Smooth muscle cell (in vitro differentiated cells): ENCODE data around the gene PANK1. TPM values are rescaled to one million over a fixed set of nuclear protein-coding genes. Genes with fewer than 3 reads are reported as not detected.
A peak's percentile ranks its signal among the peaks of the same experiment; 100 is the strongest.

Experiments
- DNase-seq: peaks from one replicate; lab custom pipeline; 2025; ENCODE audit not compliant: unreplicated experiment; lab: John Stamatoyannopoulos, UW
- H2AFZ ChIP-seq: fragments of 200-600 bp; sonication (generic); 2 replicates; pipeline ENCODE4 v1.6.0; 2016; ENCODE audit warnings: antibody characterized with exemption, low read depth, mild to moderate bottlenecking
- H3F3A ChIP-seq: fragments of 200-600 bp; sonication (generic); 2 replicates; pipeline ENCODE4 v1.6.0; 2017; ENCODE audit warnings: antibody characterized with exemption, low read depth
- H3K27ac ChIP-seq: fragments of 200-600 bp; sonication (generic); 2 replicates; pipeline ENCODE4 v1.5.1; 2016; ENCODE audit warnings: low read depth, mild to moderate bottlenecking
- H3K27me3 ChIP-seq: fragments of 200-600 bp; sonication (generic); 2 replicates; pipeline ENCODE4 v1.6.1; 2016; ENCODE audit warnings: low read depth, mild to moderate bottlenecking
- H3K36me3 ChIP-seq: fragments of 200-600 bp; sonication (generic); 2 replicates; pipeline ENCODE4 v1.5.1; 2016; ENCODE audit warnings: low read depth
- H3K4me1 ChIP-seq: fragments of 200-600 bp; sonication (generic); 2 replicates; pipeline ENCODE4 v1.5.1; 2016; ENCODE audit warnings: low read depth
- H3K4me2 ChIP-seq: fragments of 200-600 bp; sonication (generic); 2 replicates; pipeline ENCODE4 v1.6.0; 2016; ENCODE audit warnings: mild to moderate bottlenecking
- H3K4me3 ChIP-seq: fragments of 200-600 bp; sonication (generic); 2 replicates; pipeline ENCODE4 v1.5.1; 2016; ENCODE audit warnings: mild to moderate bottlenecking
- H3K79me2 ChIP-seq: fragments of 200-600 bp; sonication (generic); 2 replicates; pipeline ENCODE4 v1.6.0; 2016; ENCODE audit warnings: low read depth, mild to moderate bottlenecking
- H3K9ac ChIP-seq: fragments of 200-600 bp; sonication (generic); 2 replicates; pipeline ENCODE4 v1.6.0; 2016; ENCODE audit warnings: low read depth
- H3K9me3 ChIP-seq: fragments of 200-600 bp; sonication (generic); replicated peaks from 2 replicates; pipeline ENCODE4 v1.5.1; 2016; ENCODE audit warnings: low read depth
- H4K20me1 ChIP-seq: fragments of 200-600 bp; sonication (generic); 2 replicates; pipeline ENCODE4 v1.6.0; 2016; ENCODE audit warnings: low read depth
- WGBS: methylation state at CpG from one replicate; pipeline ENCODE4 v1.1.7; 2016; ENCODE audit warnings: low lambda C conversion rate; 5-methylcytosine and 5-hydroxymethylcytosine counted together
- polyA plus RNA-seq: library from polyadenylated mRNA; unstranded; fragments of >200 nt; fragmentation: Nextera tagmentation; extraction: Ambion mirVana; gene quantifications from 2 replicates; pipeline ENCODE4 v1.2.1, GENCODE V29; 2016
- total RNA-seq: library from RNA; depleted of rRNA; stranded (reverse); fragments of >200 nt; gene quantifications from 2 replicates; pipeline ENCODE4 v1.2.3, GENCODE V29; 2014
- TF ChIP-seq, protein P1 (sequence below): fragments of 200-600 bp; sonication (generic); IDR thresholded peaks from 2 replicates; pipeline ENCODE4 v1.5.1; 2017; ENCODE audit warnings: borderline replicate concordance, mild to moderate bottlenecking, antibody characterized with exemption; ENCODE audit not compliant: insufficient read depth, poor library complexity, severe bottlenecking

Gene PANK1
- total and polyA plus RNA-seq, 2 experiments from 2014 or later: 8.6 to 14.1 TPM

DNA sequence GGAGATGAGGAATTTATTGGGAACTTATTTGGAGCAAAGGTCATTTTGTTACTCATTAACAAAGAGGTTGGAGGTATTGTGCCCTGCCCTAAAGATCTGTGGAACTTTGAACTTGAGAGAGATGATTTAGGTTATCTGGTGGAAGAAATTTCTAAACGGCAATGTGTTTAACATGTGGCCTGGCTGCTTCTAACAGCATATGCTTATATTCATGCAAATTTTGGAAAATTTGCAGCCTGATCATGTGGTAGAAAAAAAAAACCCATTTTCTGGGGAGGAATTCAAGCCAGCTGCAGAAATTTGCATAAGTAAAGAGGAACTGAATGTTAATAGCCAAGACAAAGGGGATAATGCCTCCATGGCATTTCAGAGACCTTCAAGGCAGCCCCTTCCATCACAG, 10.7 kb upstream of the PANK1 start:
- no peak overlapping the region for H2AFZ ChIP-seq
- no peaks in the 10 kb centered on the region for H3F3A ChIP-seq
- no peak overlapping the region for H3K4me3 ChIP-seq
- TF ChIP-seq, protein P1, sequence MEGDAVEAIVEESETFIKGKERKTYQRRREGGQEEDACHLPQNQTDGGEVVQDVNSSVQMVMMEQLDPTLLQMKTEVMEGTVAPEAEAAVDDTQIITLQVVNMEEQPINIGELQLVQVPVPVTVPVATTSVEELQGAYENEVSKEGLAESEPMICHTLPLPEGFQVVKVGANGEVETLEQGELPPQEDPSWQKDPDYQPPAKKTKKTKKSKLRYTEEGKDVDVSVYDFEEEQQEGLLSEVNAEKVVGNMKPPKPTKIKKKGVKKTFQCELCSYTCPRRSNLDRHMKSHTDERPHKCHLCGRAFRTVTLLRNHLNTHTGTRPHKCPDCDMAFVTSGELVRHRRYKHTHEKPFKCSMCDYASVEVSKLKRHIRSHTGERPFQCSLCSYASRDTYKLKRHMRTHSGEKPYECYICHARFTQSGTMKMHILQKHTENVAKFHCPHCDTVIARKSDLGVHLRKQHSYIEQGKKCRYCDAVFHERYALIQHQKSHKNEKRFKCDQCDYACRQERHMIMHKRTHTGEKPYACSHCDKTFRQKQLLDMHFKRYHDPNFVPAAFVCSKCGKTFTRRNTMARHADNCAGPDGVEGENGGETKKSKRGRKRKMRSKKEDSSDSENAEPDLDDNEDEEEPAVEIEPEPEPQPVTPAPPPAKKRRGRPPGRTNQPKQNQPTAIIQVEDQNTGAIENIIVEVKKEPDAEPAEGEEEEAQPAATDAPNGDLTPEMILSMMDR: no peak
- H3K9me3 ChIP-seq: no peaks in the 10 kb centered on the region
- no peak overlapping the region for H3K4me2 ChIP-seq
- no peak overlapping the region for H3K9ac ChIP-seq
- no peak overlapping the region for H3K27ac ChIP-seq
- H3K79me2 ChIP-seq: no peaks in the 10 kb centered on the region
- no peak for DNase-seq
- WGBS: 82% methylated on average over 1 of the region's 1 CpG
- H3K27me3 ChIP-seq: no peaks in the 10 kb centered on the region
- H3K36me3 ChIP-seq: no peaks in the 10 kb centered on the region
- no peaks in the 10 kb centered on the region for H3K4me1 ChIP-seq
- no peaks in the 10 kb centered on the region for H4K20me1 ChIP-seq

- WGBS: 74% methylated on average over 6 of the region's 6 CpGs
- Histone ChIP-seq H2AFZ (no peak overlapping the region), H3K27ac (no peak overlapping the region), H3F3A (no peaks in the 10 kb centered on the region), H3K9ac (no peak overlapping the region), H4K20me1 (no peaks in the 10 kb centered on the region), H3K9me3 (no peaks in the 10 kb centered on the region), H3K36me3 (no peaks in the 10 kb centered on the region), H3K79me2 (no peaks in the 10 kb centered on the region), H3K4me3 (no peak overlapping the region), H3K4me2 (peak overlapping the region; percentile 8), H3K4me1 (no peaks in the 10 kb centered on the region), H3K27me3 (no peaks in the 10 kb centered on the region)
- DNase-seq: no peak
- TF ChIP-seq, protein P1: no peak
These were observed 8.4 kb upstream of the PANK1 start for GRCh38 chr10:89653410-89653869.

DNA sequence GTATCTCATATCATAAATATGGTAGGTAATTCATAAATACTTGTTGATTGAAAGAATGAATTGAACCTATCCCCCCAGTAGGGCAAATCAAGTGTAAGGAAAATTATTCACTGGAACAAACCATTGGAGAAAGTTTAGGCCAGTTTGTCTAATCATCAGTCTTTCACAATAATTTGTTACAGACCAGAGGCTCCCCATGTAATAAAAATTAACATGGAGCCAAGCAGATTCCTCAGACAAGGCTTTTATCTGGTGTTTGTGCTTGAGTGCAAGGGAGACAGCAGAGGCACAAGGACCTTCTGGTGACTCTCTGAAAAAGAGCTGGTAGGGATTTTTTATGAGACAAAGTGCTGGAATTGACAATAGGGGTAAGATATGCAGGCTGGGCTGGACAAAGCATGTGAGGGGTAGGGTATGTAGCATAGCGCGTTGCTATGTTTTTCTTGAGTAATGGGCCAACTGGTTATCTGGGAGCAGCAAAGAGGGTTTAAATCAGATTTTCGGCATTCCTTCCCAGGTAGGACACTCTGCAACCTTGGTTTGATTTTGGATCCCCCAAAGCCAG, 7.8 kb upstream of the PANK1 start:
- H3K27ac ChIP-seq: no peak overlapping the region

More for the DNA sequence above, 7.8 kb upstream of the PANK1 start:
- Histone ChIP-seq H3K27me3 (no peaks in the 10 kb centered on the region), H3K36me3 (no peaks in the 10 kb centered on the region), H3K4me3 (no peak overlapping the region), H3K79me2 (no peaks in the 10 kb centered on the region), H3F3A (no peaks in the 10 kb centered on the region), H3K9me3 (no peaks in the 10 kb centered on the region), H3K4me2 (peak overlapping the region; percentile 8), H3K9ac (no peak overlapping the region), H2AFZ (no peak overlapping the region), H3K4me1 (no peaks in the 10 kb centered on the region), H4K20me1 (no peaks in the 10 kb centered on the region)
- WGBS: 81% methylated on average over 3 of the region's 3 CpGs
- TF ChIP-seq, protein P1: no peak
- no peak for DNase-seq
